GM23338 (cell line): ENCODE data around the gene KRT83. TPM values are rescaled to one million over a fixed set of nuclear protein-coding genes. Genes with fewer than 3 reads are reported as not detected.

Source experiments
- ETS1 ChIP-seq: IDR thresholded peaks from 2 replicates; pipeline ENCODE4 v1.6.1; 2016; ENCODE audit warnings: antibody characterized with exemption
- REST ChIP-seq: IDR thresholded peaks from one replicate; pipeline ENCODE4 v1.6.1; 2018; ENCODE audit warnings: antibody characterized with exemption; ENCODE audit not compliant: unreplicated experiment
- polyA plus RNA-seq: library from polyadenylated mRNA; unstranded; fragments of >200 nt; fragmentation: Nextera tagmentation; extraction: Ambion mirVana; gene quantifications from 2 replicates; pipeline ENCODE4 v1.2.1, GENCODE V29; 2016
- total RNA-seq: library from RNA; depleted of rRNA; stranded (reverse); fragments of >200 nt; shearing (Covaris generic); gene quantifications from 2 replicates; pipeline ENCODE4 v1.2.3, GENCODE V29; 2014
- TF ChIP-seq, protein P1 (sequence below): fragments of 250-450 bp; sonication (Bioruptor Pico); IDR thresholded peaks from 2 replicates; pipeline ENCODE4 v1.5.0; 2020; ENCODE audit warnings: mild to moderate bottlenecking, moderate library complexity

KRT83 gene
- total and polyA plus RNA-seq, 2 experiments from 2014 or later: not detected

DNA sequence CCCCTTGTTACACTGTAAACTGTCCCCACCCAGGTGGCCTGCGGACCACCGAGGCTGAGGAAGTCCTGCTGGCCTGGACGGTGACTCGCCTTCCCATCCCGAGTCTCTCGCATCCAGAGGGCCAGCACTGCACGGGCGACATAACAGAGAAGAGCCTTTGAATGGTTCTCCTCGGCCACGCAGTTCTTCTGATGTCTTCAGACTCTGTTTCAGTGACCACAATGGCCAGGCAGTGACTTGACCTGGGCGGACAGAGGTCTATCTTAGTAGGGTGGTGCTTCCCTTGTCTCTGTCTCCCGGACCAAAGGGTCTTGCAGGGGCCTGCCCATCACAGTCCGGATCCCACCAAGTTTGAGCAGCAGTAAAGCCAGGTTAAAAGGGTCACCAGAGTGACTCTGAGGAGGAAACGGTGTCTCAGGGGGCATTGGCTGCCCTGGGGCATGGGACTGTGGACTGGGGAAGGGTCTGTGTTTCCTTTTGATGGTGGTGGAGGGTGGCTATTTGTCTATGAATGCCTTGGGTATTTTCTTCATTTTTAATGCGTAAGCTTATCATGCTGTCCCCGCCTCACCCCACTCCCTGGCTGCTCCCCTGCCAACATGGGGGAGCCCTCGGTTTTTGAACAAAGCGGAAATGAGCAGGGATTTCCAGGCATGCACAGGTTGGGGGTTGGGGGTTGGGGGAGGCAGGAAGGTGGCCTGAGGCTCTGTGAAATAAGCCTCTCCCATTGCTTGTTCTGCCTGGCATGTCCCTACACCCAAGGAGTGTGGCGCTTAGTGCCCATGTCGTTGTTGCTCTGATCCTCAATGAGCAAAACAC, 35.8 kb upstream of the KRT83 start (continued):
- TF ChIP-seq, protein P1, sequence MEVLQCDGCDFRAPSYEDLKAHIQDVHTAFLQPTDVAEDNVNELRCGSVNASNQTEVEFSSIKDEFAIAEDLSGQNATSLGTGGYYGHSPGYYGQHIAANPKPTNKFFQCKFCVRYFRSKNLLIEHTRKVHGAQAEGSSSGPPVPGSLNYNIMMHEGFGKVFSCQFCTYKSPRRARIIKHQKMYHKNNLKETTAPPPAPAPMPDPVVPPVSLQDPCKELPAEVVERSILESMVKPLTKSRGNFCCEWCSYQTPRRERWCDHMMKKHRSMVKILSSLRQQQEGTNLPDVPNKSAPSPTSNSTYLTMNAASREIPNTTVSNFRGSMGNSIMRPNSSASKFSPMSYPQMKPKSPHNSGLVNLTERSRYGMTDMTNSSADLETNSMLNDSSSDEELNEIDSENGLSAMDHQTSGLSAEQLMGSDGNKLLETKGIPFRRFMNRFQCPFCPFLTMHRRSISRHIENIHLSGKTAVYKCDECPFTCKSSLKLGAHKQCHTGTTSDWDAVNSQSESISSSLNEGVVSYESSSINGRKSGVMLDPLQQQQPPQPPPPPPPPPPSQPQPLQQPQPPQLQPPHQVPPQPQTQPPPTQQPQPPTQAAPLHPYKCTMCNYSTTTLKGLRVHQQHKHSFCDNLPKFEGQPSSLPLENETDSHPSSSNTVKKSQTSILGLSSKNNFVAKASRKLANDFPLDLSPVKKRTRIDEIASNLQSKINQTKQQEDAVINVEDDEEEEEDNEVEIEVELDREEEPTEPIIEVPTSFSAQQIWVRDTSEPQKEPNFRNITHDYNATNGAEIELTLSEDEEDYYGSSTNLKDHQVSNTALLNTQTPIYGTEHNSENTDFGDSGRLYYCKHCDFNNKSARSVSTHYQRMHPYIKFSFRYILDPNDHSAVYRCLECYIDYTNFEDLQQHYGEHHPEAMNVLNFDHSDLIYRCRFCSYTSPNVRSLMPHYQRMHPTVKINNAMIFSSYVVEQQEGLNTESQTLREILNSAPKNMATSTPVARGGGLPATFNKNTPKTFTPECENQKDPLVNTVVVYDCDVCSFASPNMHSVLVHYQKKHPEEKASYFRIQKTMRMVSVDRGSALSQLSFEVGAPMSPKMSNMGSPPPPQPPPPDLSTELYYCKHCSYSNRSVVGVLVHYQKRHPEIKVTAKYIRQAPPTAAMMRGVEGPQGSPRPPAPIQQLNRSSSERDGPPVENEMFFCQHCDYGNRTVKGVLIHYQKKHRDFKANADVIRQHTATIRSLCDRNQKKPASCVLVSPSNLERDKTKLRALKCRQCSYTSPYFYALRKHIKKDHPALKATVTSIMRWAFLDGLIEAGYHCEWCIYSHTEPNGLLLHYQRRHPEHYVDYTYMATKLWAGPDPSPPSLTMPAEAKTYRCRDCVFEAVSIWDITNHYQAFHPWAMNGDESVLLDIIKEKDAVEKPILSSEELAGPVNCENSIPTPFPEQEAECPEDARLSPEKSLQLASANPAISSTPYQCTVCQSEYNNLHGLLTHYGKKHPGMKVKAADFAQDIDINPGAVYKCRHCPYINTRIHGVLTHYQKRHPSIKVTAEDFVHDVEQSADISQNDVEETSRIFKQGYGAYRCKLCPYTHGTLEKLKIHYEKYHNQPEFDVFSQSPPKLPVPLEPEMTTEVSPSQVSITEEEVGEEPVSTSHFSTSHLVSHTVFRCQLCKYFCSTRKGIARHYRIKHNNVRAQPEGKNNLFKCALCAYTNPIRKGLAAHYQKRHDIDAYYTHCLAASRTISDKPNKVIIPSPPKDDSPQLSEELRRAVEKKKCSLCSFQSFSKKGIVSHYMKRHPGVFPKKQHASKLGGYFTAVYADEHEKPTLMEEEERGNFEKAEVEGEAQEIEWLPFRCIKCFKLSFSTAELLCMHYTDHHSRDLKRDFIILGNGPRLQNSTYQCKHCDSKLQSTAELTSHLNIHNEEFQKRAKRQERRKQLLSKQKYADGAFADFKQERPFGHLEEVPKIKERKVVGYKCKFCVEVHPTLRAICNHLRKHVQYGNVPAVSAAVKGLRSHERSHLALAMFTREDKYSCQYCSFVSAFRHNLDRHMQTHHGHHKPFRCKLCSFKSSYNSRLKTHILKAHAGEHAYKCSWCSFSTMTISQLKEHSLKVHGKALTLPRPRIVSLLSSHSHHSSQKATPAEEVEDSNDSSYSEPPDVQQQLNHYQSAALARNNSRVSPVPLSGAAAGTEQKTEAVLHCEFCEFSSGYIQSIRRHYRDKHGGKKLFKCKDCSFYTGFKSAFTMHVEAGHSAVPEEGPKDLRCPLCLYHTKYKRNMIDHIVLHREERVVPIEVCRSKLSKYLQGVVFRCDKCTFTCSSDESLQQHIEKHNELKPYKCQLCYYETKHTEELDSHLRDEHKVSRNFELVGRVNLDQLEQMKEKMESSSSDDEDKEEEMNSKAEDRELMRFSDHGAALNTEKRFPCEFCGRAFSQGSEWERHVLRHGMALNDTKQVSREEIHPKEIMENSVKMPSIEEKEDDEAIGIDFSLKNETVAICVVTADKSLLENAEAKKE (CRISPR knock-in tag): no peak
- TF ChIP-seq REST: no peak
- TF ChIP-seq ETS1: no peak
